Measurements from ENCODE around the gene PHLPP1.
"Not testable (repeated sequence)": the region's sequence is repeated elsewhere in the genome, so short reads cannot be mapped to it uniquely, and the experiment has no call there.

PHLPP1 gene

GRCh38 chr18:62900132-62900883 is 185.0 kb downstream of the PHLPP1 start:
- DNase-seq: no peak

GRCh38 chr18:62902776-62903175 is 187.4 kb downstream of the PHLPP1 start:
- no peak for DNase-seq

- DNase-seq: no peak
Observed at GRCh38 chr18:62904396-62905285, 189.3 kb downstream of the PHLPP1 start.

GRCh38 chr18:62912885-62913284 is 197.5 kb downstream of the PHLPP1 start:
- no peak for DNase-seq

- not testable (repeated sequence) for DNase-seq
Observed at GRCh38 chr18:62913824-62914223, 198.5 kb downstream of the PHLPP1 start.

- DNase-seq: no peak
Observed at GRCh38 chr18:62914871-62915392, 199.6 kb downstream of the PHLPP1 start.

GRCh38 chr18:62918361-62918760 is 203.0 kb downstream of the PHLPP1 start:
- no peak for DNase-seq

GRCh38 chr18:62919109-62919838 is 203.9 kb downstream of the PHLPP1 start:
- no peak for DNase-seq

GRCh38 chr18:62925031-62925688 is 209.8 kb downstream of the PHLPP1 start:
- DNase-seq: no peak

GRCh38 chr18:62928326-62928725 is 213.0 kb downstream of the PHLPP1 start:
- DNase-seq: no peak

GRCh38 chr18:62933261-62933887 is 218.0 kb downstream of the PHLPP1 start:
- DNase-seq: no peak

GRCh38 chr18:62935994-62936393 is 220.7 kb downstream of the PHLPP1 start:
- DNase-seq: no peak

- DNase-seq: no peak
Observed at GRCh38 chr18:62937065-62937464, 221.7 kb downstream of the PHLPP1 start.

GRCh38 chr18:62938006-62938405 is 222.7 kb downstream of the PHLPP1 start:
- no peak for DNase-seq

GRCh38 chr18:62938487-62938886 is 223.1 kb downstream of the PHLPP1 start:
- no peak for DNase-seq

- DNase-seq: no peak
Observed at GRCh38 chr18:62939433-62939832, 224.1 kb downstream of the PHLPP1 start.

- DNase-seq: no peak
Observed at GRCh38 chr18:62939926-62940325, 224.6 kb downstream of the PHLPP1 start.

- no peak for DNase-seq
Observed at GRCh38 chr18:62942578-62942977, 227.2 kb downstream of the PHLPP1 start.

GRCh38 chr18:62944454-62944853 is 229.1 kb downstream of the PHLPP1 start:
- no peak for DNase-seq

- no peak for DNase-seq
Observed at GRCh38 chr18:62948788-62949187, 233.4 kb downstream of the PHLPP1 start.

GRCh38 chr18:62950246-62950645 is 234.9 kb downstream of the PHLPP1 start:
- DNase-seq: no peak

- no peak for DNase-seq
Observed at GRCh38 chr18:62952807-62953206, 237.5 kb downstream of the PHLPP1 start.

Data from NCI-H2081 (cell line).